Neural crest cell (in vitro differentiated cells): ENCODE measurements around the gene RANBP1. TPM values are rescaled to one million over a fixed set of nuclear protein-coding genes. Genes with fewer than 3 reads are reported as not detected.
"Not testable (repeated sequence)": the region's sequence is repeated elsewhere in the genome, so short reads cannot be mapped to it uniquely, and the experiment has no call there.

Experiments used
- DNase-seq: peaks from one replicate; pipeline ENCODE4 v3.0.0; 2021; ENCODE audit warnings: low read depth, mixed read lengths, low spot score
- H3K27ac Mint-ChIP-seq: one replicate; pipeline ENCODE4 v1.8.0; 2021; ENCODE audit warnings: mild to moderate bottlenecking, mixed read lengths; ENCODE audit not compliant: unreplicated experiment
- H3K27me3 Mint-ChIP-seq: 2 replicates; pipeline ENCODE4 v1.8.0; 2021; ENCODE audit warnings: low read depth, mild to moderate bottlenecking, mixed read lengths
- H3K36me3 Mint-ChIP-seq: 2 replicates; pipeline ENCODE4 v1.8.0; 2021; ENCODE audit warnings: low read depth, mild to moderate bottlenecking, mixed read lengths
- H3K4me1 Mint-ChIP-seq: 2 replicates; pipeline ENCODE4 v1.8.0; 2021; ENCODE audit warnings: mixed read lengths
- H3K4me3 Mint-ChIP-seq: one replicate; pipeline ENCODE4 v1.8.0; 2021; ENCODE audit warnings: mild to moderate bottlenecking, mixed read lengths
- H3K9me3 Mint-ChIP-seq: 2 replicates; pipeline ENCODE4 v1.8.0; 2021; ENCODE audit warnings: mixed read lengths
- CTCF ChIP-seq: fragments of 200-600 bp; sonication (generic); conservative IDR thresholded peaks from 2 replicates; pipeline ENCODE4 v1.5.0; 2021; ENCODE audit warnings: antibody characterized with exemption, mild to moderate bottlenecking
- total RNA-seq: library from RNA; stranded (reverse); gene quantifications from 2 replicates; pipeline ENCODE4 v1.2.1, GENCODE V29; 2021

Gene RANBP1
- total RNA-seq, 1 donor from 2014 or later: 469 TPM

GRCh38 chr22:20156042-20156389, 40.1 kb downstream of the RANBP1 start:
- Mint-ChIP-seq H3K4me3 (no peak overlapping the region), H3K36me3 (no peaks in the 10 kb centered on the region), H3K9me3 (no peaks in the 10 kb centered on the region), H3K27ac (peak overlapping the region; percentile 50), H3K27me3 (no peaks in the 10 kb centered on the region), H3K4me1 (peaks cover 27% of the 10 kb centered on the region)
- DNase-seq: no peak
- TF ChIP-seq CTCF: no peak

- Mint-ChIP-seq H3K27me3 (no peaks in the 10 kb centered on the region), H3K4me1 (peaks cover 22% of the 10 kb centered on the region), H3K4me3 (peak overlapping the region; percentile 61), H3K9me3 (no peaks in the 10 kb centered on the region), H3K36me3 (no peaks in the 10 kb centered on the region), H3K27ac (no peak overlapping the region)
- peak; percentile 96 for DNase-seq
- peak; percentile 99 for TF ChIP-seq CTCF
These were observed 40.9 kb downstream of the RANBP1 start for GRCh38 chr22:20156611-20157429.

DNA sequence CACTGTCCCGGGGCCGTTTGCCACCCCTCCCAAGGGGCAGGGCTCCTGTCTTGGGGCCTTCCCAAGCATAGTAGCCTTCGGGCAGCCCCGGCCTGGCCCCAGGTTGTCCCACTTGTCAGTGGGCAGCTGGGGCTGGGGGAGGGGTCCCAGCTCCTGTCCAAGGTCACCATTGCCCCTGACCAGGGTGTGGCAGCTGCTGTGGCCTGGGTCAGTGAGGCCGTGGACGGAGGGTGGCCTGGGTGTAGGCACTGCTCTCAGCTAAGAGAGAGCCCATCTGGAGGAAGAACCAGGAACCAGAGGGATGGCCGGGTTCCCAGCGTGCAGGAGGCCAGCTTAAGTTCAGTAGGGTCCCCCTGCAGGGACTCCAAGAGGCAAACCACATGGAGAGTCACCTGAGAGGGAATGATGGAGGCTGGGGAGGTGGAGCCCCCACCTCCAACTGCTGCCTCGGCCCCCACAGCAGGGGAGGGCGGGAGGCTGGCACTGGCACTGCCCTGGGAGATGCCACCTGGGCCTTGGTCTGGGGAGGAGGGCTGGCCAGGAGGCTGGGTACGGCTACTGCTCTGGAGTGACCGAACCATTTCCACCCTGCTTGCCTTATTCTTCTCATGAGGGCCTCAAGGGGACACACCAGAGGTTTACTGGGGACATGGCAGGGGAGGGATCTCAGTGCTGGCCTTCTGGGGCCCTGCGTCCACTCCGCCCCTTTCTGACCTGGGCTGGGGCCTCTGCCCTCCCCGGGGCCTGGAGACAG, 41.7 kb downstream of the RANBP1 start:
- no peak for TF ChIP-seq CTCF
- Mint-ChIP-seq H3K4me3 (no peak overlapping the region), H3K27me3 (no peaks in the 10 kb centered on the region), H3K4me1 (peaks cover 22% of the 10 kb centered on the region), H3K36me3 (no peaks in the 10 kb centered on the region), H3K9me3 (no peaks in the 10 kb centered on the region), H3K27ac (no peak overlapping the region)
- no peak for DNase-seq

- Mint-ChIP-seq H3K36me3 (no peaks in the 10 kb centered on the region), H3K4me1 (peaks cover 20% of the 10 kb centered on the region), H3K9me3 (no peaks in the 10 kb centered on the region), H3K27me3 (no peaks in the 10 kb centered on the region), H3K4me3 (no peak overlapping the region), H3K27ac (no peak overlapping the region)
- no peak for DNase-seq
- no peak for TF ChIP-seq CTCF
These were observed 42.6 kb downstream of the RANBP1 start for GRCh38 chr22:20158391-20159036.

DNA sequence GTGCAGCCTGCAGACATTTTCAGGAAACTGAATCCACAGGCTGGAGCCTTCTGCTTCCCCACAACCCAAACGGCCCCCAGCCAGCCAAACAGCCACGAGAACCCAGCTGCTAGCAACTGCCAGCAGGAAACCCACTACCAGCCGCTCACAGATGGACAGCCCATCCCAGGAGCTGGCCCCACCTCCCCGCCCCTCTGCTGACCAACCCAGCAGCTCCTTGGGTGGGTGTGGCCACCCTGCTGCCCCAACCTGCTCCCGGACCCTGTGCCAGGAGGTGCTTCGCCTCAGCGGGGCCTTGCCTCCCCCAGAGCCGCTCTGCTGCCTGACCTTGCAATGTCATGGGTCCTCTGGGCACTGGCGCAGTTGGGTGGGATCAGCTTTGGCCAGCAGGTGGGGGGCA, 43.2 kb downstream of the RANBP1 start:
- DNase-seq: no peak
- no peak for TF ChIP-seq CTCF
- Mint-ChIP-seq H3K4me1 (peaks cover 15% of the 10 kb centered on the region), H3K36me3 (no peaks in the 10 kb centered on the region), H3K4me3 (peak overlapping the region; percentile 56), H3K27ac (no peak overlapping the region), H3K9me3 (no peaks in the 10 kb centered on the region), H3K27me3 (no peaks in the 10 kb centered on the region)

GRCh38 chr22:20159531-20159930, 43.6 kb downstream of the RANBP1 start:
- H3K27me3 Mint-ChIP-seq: not testable (repeated sequence)

More at GRCh38 chr22:20159531-20159930, 43.6 kb downstream of the RANBP1 start:
- H3K36me3 Mint-ChIP-seq, H3K9me3 Mint-ChIP-seq, H3K27ac Mint-ChIP-seq, DNase-seq: not testable (repeated sequence)
- Mint-ChIP-seq H3K4me1 (peaks cover 12% of the 10 kb centered on the region), H3K4me3 (peak overlapping the region; percentile 56)
